Osteocyte (in vitro differentiated cells): ENCODE measurements around the gene MEF2A. TPM values are rescaled to one million over a fixed set of nuclear protein-coding genes. Genes with fewer than 3 reads are reported as not detected.

Experiments
- DNase-seq: peaks from one replicate; pipeline ENCODE4 v3.0.0; 2021; ENCODE audit warnings: mixed read lengths; ENCODE audit not compliant: unreplicated experiment; ENCODE audit errors: extremely low spot score
- H3K27ac Mint-ChIP-seq: one replicate; pipeline ENCODE4 v1.8.0; 2021; ENCODE audit warnings: mild to moderate bottlenecking, mixed read lengths; ENCODE audit not compliant: unreplicated experiment
- H3K27me3 Mint-ChIP-seq: one replicate; pipeline ENCODE4 v1.8.0; 2021; ENCODE audit warnings: mixed read lengths; ENCODE audit not compliant: unreplicated experiment
- H3K36me3 Mint-ChIP-seq: one replicate; pipeline ENCODE4 v1.8.0; 2021; ENCODE audit warnings: mixed read lengths; ENCODE audit not compliant: unreplicated experiment
- H3K4me1 Mint-ChIP-seq: one replicate; pipeline ENCODE4 v1.8.0; 2021; ENCODE audit warnings: mixed read lengths; ENCODE audit not compliant: unreplicated experiment
- H3K4me3 Mint-ChIP-seq: one replicate; pipeline ENCODE4 v1.8.0; 2021; ENCODE audit warnings: mild to moderate bottlenecking, moderate library complexity, mixed read lengths; ENCODE audit not compliant: unreplicated experiment
- H3K9me3 Mint-ChIP-seq: one replicate; pipeline ENCODE4 v1.8.0; 2021; ENCODE audit warnings: mixed read lengths; ENCODE audit not compliant: unreplicated experiment
- CTCF ChIP-seq: fragments of 200-600 bp; sonication (generic); IDR thresholded peaks from 2 replicates; pipeline ENCODE4 v1.5.0; 2021; ENCODE audit warnings: antibody characterized with exemption, mild to moderate bottlenecking, moderate library complexity
- total RNA-seq: library from RNA; stranded (reverse); gene quantifications from 2 replicates; pipeline ENCODE4 v1.2.1, GENCODE V29; 2021

Gene MEF2A
- total RNA-seq, 1 donor from 2014 or later = 97.8 TPM

DNA sequence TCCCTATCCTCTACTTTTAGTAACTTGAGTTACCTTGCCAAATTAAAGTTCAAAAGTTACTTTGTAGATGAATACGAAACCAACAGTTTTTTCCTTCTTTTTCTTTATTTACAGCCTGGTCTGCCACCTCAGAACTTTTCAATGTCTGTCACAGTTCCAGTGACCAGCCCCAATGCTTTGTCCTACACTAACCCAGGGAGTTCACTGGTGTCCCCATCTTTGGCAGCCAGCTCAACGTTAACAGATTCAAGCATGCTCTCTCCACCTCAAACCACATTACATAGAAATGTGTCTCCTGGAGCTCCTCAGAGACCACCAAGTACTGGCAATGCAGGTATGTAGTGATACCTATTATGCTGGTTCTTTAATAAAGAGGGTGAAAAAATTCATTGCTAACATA lies 108.5 kb downstream of the MEF2A start:
- TF ChIP-seq CTCF = no peak
- Mint-ChIP-seq H3K4me3 (no peak overlapping the region), H3K4me1 (no peaks in the 10 kb centered on the region), H3K36me3 (peaks cover 64% of the 10 kb centered on the region), H3K27ac (no peak overlapping the region), H3K27me3 (no peaks in the 10 kb centered on the region), H3K9me3 (no peaks in the 10 kb centered on the region)
- DNase-seq = no peak

DNA sequence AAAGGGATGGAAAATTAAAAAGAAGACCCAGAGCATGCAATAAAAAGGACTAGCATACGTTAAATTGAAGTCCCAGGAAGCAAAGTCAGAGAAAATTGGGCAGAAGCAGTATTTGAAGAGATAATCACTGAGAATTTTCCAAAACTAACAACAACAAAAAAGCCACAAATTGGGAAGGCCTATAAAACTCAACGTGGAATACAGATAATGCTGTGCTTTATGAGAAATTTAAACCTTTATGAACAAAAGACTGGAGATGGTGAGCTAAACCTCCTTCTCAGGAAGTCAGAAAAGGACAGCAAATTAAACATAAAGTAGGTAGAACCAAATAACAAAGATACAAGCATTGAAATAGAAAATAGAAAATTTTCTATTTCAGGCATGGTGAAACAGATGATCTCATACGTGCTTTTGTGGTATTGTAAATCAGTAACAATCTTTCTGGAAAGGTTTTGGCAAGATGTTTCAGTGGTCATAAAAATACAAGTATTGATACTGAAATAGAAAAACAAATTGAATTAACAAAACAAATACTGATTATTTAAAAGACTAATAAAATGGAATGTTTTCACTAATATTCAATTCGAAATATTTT lies 111.9 kb downstream of the MEF2A start:
- DNase-seq = no peak
- Mint-ChIP-seq H3K27me3 (no peaks in the 10 kb centered on the region), H3K27ac (no peak overlapping the region), H3K4me3 (no peak overlapping the region), H3K36me3 (peaks cover 65% of the 10 kb centered on the region), H3K4me1 (peaks cover 14% of the 10 kb centered on the region), H3K9me3 (no peaks in the 10 kb centered on the region)
- TF ChIP-seq CTCF = no peak

- no peak overlapping the region for H3K4me3 Mint-ChIP-seq
- H3K36me3 Mint-ChIP-seq = peaks cover 67% of the 10 kb centered on the region
- no peak overlapping the region for H3K27ac Mint-ChIP-seq
- H3K9me3 Mint-ChIP-seq = peaks cover 11% of the 10 kb centered on the region
- peaks cover 21% of the 10 kb centered on the region for H3K4me1 Mint-ChIP-seq
- no peak for DNase-seq
- no peak for TF ChIP-seq CTCF
- no peaks in the 10 kb centered on the region for H3K27me3 Mint-ChIP-seq
Observed at GRCh38 chr15:99680276-99680675, 114.5 kb downstream of the MEF2A start.

GRCh38 chr15:99681990-99682389 lies 116.2 kb downstream of the MEF2A start:
- H3K36me3 Mint-ChIP-seq = peaks cover 72% of the 10 kb centered on the region
- DNase-seq = no peak
- peaks cover 22% of the 10 kb centered on the region for H3K9me3 Mint-ChIP-seq
- TF ChIP-seq CTCF = no peak
- H3K27me3 Mint-ChIP-seq = no peaks in the 10 kb centered on the region
- peak overlapping the region; percentile 50 for H3K27ac Mint-ChIP-seq
- H3K4me3 Mint-ChIP-seq = no peak overlapping the region
- peaks cover 21% of the 10 kb centered on the region for H3K4me1 Mint-ChIP-seq

DNA sequence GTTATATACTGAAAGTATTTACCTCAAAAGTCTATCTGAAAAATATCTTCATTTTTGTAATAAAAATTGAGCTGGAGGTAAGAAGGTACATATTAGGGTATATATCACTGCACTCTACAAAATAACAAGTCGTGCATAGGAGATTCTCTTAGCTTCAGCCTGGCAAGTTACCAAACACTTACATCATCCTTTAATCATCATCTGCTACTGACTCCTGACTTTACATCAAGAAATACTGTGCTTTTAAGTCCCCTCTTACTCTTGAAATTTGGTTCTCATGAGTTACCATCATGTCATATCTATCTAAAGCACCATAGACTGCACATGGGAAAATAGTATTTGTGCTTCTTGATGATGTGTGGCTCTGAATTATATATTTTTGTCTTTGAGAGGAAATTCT lies 116.7 kb downstream of the MEF2A start:
- H3K4me3 Mint-ChIP-seq = no peak overlapping the region
- no peak for TF ChIP-seq CTCF
- no peak for DNase-seq
- peaks cover 69% of the 10 kb centered on the region for H3K36me3 Mint-ChIP-seq
- peaks cover 22% of the 10 kb centered on the region for H3K9me3 Mint-ChIP-seq
- H3K27me3 Mint-ChIP-seq = no peaks in the 10 kb centered on the region
- H3K27ac Mint-ChIP-seq = peak overlapping the region; percentile 50
- peaks cover 21% of the 10 kb centered on the region for H3K4me1 Mint-ChIP-seq
